HG03025 (cell line): ENCODE results near the gene TMEM170B.

Experiments used
- ATAC-seq: cut with Tn5 transposase; IDR thresholded peaks from one replicate; pipeline ENCODE4 v1.9.1; 2021; ENCODE audit warnings: mild to moderate bottlenecking, moderate library complexity; ENCODE audit not compliant: unreplicated experiment, low FRiP score

Gene TMEM170B

DNA sequence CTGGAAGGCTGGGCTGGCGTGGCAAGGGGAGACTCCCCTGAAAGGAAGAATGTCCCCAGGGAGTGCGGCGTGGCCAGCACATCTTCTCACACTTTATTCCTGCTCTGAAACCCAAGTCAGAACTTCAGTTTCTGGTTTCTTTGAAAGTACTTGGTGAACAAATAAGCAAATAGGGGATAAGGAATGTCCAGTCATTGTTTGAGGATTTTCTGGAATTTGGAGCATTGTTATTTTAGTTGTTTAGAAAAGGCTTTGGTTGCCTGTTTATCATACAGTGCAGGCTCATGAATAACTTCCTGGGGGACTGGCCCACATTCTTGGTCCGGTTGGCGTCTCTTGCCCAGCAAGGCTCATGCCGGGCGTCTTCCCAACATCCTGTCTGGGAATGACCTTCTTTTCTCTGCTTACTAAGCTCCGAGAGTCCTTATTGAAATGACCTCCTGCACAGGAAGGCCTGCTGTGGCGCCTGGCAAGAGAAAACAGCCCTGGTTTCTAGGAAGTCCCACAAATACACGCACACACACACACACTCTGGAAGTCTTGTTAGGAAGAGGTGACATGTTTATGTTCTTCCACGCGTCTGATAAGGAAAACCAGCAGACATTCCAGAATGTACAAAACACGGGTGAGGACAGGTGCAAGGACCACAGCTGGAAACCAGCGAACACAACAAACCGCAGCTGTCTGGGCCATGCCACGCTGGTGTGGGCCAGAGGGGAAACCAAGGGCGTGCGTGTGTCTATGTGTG lies 71.9 kb downstream of the TMEM170B start:
- no peak for ATAC-seq

DNA sequence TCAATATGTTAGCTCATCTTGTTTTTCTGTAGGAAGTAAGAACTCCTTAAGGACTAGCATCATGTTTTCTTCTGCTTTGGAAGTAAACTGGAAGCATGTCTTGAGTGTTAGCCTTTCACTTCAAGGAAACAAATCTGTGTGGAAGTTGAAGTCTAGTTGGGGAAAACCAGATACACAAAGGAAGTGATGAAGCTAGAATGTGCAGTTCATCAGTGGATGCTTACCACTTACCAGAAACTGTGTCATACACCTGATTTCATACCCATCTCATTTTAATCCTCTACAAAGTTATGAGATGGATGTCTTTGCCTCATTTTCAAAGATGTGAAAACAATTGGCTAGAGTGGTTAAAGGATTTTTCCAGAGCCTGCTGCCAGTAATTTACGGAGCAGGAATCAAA lies 75.8 kb downstream of the TMEM170B start:
- ATAC-seq, result no peak

DNA sequence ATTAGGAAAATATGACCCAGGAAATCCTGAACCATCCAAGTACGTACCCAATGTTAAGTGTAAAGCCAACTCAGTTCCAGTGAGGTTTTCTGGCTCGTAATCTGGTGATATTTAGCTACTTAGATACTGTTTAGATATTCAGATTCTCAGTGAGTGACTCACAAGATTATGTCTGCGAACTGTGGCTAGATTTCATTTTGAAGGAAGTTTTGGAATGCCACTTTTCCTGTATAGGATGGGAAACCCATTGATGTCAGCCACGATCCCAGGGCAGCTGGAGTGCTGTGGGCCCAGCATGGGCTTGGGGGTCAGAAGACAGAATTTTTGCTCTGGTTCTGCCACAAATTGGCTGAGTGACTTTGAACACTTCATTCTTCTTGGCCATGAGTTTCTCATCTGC lies 76.3 kb downstream of the TMEM170B start:
- ATAC-seq, result no peak

DNA sequence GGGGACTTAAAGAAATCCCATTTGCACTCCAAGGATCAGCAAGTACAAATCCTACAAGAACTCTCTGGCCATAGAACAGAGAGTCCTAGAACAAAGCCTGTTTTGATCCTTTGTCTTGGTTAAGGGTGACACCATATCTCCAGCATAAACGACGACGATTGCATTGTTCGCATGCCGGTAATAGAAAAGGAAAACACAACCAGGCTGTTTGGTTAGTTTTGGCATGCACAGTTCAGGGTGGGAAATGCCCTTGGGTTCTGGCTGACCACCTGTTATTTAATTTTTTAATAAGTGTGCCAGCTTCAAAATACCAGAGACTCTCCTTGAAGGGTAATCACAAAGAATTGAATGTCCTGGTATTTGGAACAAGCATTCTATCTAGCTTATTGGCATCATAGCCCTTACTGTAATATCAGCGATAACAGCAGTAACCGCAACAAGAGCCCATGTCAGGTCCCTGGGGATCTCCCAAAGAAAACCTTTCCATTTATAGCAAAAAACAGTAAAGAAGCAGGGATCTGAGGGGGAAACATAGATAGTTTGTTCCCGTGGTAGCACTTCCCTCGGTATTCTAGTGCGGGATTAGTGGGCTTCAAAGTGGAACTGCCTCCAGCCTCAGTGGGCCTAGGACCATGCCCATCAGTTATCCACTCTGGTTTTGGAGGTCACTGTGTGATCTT lies 77.1 kb downstream of the TMEM170B start:
- ATAC-seq, result no peak

DNA sequence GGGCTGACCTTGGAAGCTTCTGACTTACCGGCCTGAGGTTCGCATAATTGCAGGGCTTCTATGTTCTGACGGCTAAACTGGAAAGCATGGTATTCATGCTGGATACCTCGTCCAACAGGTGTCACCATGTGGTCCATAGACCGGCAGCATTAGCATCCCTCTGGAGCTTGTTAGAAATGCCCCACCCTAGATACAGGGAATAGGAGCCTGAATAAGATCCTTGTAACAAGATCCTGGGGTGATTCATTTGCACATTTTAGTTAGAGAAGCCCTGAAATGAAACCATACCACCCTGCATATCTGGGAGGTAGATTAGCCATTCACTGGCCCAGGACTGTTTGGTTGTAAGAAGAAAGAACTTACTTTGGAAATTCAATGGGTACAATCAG lies 77.7 kb downstream of the TMEM170B start:
- no peak for ATAC-seq

DNA sequence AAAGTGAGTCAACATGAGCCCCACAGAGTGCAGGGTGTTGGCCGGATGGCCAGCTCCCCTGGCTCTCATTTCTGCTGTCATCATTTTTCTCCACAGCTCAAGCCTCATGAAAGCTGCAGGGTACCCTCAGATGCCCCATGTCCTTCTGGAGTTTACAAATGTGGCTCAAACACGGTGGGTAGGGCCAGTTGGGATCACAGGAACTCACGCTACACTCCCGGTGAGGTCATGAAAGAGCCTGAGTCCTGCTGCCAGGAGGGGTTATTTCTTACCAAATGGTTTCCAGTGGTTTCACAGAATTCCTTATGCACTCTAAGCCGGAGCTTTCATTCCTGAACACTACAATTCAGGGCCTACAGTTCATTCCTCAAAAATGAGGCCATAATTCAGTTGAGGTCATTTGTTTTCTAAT lies 78.7 kb downstream of the TMEM170B start:
- ATAC-seq, result no peak

DNA sequence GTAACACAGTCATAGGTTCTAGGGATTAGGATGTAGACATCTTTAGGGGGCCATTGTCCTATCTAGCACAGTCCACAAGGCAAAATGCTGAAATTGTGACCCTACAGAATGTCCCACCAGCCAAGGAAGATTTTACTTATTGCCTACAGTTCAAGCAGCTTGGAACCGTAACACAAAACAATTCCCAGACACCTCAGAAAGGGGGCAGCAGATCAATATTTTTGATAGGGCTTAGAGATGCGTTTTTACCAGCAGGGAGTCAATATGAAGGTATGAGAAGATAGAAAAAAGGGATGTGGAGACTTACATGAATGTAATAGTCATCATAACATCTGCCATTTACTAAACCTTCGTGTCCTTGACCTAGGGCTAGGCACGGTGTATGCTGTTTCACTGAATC lies 81.0 kb downstream of the TMEM170B start:
- ATAC-seq, result no peak

DNA sequence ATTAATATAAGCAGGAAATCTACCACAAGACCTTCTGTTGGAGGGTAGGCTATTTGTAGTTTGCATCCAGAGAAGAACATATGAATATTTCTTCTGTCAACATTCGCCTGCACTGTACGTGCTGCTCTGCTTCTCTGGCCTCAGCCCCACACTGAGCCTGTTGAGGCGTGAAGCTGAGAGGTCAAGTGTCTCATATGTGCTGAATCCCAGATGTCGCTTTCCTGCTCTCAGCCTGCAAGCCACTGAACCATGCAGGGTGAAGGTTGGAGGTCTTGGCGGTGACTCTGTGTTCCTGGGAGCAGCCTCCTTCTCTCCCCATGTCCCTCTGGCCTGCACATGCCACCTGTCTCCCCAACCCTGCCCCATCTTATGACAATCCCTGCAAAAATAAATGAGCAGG lies 83.6 kb downstream of the TMEM170B start:
- no peak for ATAC-seq

DNA sequence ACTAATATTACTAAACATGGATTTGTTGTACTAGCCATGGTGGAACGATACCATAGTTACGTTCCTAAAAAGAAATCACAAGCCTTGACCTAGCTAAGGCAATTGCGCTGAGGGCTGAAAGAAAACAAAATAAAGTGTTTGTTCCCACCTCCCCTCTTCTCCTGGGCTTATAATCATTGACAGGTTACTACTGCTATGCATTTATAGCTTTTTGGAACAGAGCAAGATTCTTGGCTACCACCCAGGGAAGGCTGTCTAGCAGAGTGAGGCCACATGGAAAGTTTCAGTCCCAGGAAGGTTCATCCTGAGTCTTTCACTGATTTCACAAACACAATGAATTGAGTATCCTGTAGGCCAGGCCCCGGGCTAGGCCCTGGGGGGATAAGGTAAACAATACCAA lies 84.6 kb downstream of the TMEM170B start:
- ATAC-seq, result no peak

DNA sequence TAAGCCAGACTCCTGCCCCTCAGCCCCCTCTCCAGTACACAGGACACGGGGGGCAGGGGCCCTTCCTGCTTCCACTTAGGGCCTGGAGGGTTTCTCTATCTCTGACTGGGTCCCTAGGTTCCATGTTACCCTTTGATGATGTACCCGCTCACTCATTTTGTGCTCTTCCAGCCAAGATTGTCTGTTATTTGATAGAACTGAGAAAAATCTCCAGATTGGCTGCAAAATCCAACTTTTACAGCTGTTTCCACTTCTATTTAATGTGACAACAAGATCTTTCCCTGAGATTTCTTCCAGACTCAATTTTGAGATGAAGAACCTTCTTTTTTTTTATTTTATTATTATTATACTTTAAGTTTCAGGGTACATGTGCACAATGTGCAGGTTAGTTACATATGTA lies 85.7 kb downstream of the TMEM170B start:
- no peak for ATAC-seq

DNA sequence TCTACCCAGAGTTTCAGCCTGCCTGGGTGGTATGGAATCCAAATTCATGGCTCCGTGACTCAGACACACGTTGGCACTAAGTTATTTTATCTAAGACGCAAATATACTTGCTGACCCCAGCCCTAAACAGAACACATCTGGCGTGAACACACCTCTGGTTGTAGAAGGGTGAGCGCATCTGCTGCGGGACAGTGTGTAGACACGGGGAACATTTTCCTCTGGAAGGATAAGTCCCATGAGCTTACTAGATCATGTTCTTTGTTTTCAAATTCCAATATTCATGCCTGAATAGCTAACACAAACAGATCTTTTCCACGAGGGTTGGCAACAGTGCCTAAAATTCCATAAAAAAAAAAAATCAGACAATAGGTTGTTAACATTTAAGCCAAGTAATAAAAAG lies 87.8 kb downstream of the TMEM170B start:
- ATAC-seq, result no peak

DNA sequence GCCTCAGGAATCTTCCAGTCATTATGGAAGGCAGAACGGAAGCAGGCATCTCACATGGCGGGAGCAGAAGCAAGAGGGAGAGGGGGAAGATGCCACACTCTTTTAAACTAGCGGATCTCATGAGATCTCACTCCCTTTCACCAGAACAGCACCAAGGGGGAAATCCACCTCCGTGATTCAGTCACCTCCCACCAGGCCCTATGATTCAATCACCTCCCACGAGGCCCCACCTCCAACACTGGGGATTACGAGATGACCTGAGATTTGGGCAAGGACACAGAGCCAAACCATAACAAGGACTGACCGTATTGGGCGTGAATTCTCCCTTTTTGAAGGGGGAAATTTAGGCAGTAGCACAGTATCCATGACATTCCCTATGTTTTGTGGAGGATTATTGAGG lies 88.8 kb downstream of the TMEM170B start:
- no peak for ATAC-seq

DNA sequence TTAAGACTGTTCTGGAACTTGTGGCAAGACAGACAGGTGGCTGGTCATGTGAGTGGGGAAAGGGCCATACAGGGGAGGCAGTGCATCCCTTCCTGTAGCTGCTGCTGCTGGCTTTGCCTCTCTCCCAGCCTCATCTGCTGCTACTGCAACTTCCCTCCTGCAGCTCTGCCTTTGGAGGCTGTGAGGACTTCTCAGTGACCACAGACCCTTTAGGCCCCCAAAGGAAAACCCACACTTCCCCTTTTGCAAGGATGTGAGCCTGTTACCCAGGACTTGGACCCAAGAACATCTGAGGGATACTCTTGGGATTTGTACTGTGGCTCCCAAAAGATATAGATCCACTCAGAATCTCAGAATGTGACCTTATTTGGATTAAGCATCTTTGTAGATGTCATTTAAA lies 91.0 kb downstream of the TMEM170B start:
- no peak for ATAC-seq

DNA sequence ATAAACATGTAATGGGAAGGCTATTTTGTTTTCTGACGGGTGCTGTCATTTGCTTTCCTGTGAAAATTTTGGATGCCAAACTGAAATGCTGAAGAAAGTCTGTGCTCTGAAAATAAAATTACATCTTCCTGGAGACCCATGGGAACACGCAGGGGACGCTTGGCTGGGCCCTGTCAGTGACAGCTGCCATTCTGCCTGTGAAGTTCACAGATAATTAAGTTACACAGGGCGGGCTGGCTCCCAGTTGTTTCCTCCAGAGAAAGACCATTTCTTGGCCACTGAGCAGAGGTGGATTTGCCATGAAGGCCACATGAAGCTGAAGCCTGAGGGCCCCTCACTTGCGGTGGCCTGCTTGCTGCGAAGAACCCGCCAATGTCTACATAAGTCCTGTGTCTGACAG lies 93.5 kb downstream of the TMEM170B start:
- no peak for ATAC-seq

DNA sequence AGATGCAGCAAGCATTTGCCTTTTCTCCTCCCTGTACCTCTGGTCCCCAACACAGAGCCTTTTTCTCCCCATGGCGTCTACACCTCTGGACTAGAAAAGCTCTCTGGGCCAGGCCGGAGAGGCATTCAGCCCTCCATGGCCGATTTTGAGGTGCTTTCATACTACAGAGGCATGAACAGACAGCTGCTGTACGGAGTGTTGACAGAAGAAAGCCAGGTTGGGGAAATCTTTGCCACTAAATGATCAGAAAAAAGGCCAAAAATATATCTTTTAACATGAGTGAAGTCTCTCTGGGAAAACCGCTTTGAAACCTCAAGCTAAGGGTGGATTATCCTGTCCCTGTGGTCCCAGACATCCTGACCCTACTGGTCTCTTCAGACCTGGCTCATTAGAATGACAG lies 94.0 kb downstream of the TMEM170B start:
- ATAC-seq, result no peak

DNA sequence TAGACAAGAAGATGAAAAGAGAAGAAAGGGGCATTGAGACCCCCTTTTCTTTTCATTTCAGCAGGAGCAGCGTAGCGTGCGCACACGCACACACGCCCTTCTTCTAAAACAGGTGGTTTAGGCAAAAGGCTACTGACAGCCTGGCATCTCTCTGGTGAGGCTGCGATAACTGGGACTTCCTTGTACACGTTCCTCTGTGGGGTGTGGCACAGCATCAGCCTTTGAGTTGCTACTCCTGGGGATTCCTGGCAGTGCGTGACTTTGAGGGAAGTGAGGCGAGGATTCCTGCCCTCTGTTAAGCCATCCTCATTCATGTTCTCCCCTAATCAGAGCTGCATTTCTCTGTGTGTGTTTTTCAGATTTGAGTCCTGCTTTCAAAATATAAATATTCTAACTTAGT lies 94.7 kb downstream of the TMEM170B start:
- no peak for ATAC-seq

DNA sequence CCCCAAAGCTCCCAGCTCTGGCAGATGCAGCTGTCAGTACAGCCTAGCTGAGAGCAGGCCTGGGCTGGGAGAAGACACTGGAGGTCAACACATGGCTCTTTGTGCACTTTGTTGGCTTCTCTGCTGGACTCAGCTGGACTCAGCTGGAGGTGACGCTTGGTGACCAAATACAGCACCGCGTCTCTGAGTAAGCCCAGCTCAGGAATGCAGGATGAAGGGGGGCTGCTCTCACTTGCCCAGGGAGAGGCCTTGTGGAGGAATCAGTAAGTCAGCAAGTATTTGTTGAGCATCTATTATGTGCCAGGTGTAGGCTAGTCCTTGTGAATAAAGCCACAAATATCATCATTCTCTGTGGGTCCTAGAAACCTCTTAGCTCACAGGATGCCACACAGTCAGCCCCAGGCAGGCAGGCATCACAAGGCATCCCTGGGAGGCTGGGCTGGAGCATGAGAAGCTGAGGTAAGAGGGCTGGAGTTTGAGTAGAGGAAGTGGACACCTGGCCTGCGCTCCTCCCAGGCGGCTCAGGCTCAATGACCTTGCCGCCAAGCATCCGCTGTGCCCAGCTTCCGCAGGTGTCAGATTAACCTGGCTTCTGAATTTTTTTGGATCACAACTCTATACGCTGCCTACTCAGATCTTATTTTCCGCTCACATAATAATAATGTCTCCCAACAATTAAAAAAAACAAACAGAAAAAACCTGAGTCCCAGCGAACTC lies 95.4 kb downstream of the TMEM170B start:
- ATAC-seq, result no peak
